Astrocyte of the spinal cord (primary cell): ENCODE results near the gene COL16A1.

ENCODE experiments used
- DNase-seq: peaks from one replicate; pipeline ENCODE4 v3.0.0; 2011; ENCODE audit warnings: low read depth, low spot score
- H3K4me3 ChIP-seq: 2 replicates; pipeline ENCODE4 v1.5.1; 2011; ENCODE audit warnings: low read depth, mild to moderate bottlenecking, low read length, moderate library complexity
- in situ Hi-C: cut with HindIII; loops from 2 replicates; pipeline ENCODE4 v1.10.0; 2017; ENCODE audit warnings: low sequenced_read_pairs
- TF ChIP-seq, protein P1 (sequence below): IDR thresholded peaks from 2 replicates; pipeline ENCODE4 v1.5.1; 2012; ENCODE audit warnings: low read depth, mild to moderate bottlenecking, low read length, inconsistent platforms

The COL16A1 gene

DNA sequence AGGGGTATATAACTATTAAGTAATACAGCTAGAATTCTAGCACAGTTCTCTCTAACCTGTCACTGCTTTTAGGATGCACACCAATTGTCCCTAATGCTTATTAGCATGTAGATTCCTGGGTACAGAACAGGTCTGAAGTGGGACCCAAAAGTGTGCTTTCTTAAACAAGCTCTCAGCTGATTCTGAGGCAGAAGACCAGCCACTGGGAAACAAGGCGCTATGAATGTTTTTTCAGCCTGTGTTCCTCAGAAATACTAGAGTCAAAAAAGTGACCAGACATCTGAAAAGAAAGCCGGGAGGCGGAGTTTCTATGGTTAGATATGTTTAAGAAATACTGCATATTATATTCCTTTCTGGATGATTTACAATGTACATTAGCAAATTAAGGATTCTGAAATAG lies 60.9 kb downstream of the COL16A1 start:
- no peak overlapping the region for H3K4me3 ChIP-seq
- in situ Hi-C loops, result no loop called here
- TF ChIP-seq, protein P1, sequence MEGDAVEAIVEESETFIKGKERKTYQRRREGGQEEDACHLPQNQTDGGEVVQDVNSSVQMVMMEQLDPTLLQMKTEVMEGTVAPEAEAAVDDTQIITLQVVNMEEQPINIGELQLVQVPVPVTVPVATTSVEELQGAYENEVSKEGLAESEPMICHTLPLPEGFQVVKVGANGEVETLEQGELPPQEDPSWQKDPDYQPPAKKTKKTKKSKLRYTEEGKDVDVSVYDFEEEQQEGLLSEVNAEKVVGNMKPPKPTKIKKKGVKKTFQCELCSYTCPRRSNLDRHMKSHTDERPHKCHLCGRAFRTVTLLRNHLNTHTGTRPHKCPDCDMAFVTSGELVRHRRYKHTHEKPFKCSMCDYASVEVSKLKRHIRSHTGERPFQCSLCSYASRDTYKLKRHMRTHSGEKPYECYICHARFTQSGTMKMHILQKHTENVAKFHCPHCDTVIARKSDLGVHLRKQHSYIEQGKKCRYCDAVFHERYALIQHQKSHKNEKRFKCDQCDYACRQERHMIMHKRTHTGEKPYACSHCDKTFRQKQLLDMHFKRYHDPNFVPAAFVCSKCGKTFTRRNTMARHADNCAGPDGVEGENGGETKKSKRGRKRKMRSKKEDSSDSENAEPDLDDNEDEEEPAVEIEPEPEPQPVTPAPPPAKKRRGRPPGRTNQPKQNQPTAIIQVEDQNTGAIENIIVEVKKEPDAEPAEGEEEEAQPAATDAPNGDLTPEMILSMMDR, result no peak
- DNase-seq, result no peak

DNA sequence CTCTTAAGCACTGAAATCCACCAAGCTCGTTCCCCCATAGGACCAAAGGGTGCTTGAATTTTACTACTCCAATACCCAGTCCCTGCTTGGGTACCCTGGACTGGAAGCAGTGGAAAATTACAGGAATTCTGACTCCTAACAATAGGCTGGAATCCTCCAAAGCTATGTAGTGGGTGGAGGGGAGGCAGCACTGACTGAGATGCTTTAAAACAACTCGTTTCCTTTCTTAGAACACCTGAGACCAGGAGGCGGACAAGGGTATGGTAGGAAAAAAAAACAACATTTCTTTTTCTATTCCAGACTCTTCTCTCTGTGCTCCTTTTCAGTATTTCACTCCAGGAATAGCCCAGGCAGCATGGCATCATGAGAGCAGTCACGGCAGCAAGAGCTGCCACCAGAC lies 61.5 kb downstream of the COL16A1 start:
- no peak for DNase-seq
- in situ Hi-C loops, result no loop called here
- H3K4me3 ChIP-seq, result no peak overlapping the region
- TF ChIP-seq, protein P1, result no peak

DNA sequence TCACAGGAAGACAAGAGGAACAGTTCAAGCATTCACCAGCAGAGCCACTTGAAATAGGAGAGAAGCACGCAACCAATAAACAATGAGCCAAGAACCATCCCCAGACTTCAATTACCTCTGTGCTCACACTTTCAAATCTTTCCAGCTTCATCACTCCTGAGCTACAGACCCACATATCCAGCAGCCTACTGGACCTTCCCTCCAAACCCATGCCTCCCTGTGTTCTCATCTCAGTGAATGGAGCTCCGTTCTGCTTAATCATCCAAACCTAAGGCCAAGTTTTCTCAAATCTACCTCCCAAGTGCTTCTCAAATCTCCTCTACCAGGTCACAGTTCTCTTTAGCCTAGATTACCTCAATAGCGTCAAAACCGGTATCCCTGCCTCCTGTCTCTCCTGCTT lies 62.9 kb downstream of the COL16A1 start:
- no peak overlapping the region for H3K4me3 ChIP-seq
- TF ChIP-seq, protein P1, result no peak
- in situ Hi-C loops, result no loop called here
- no peak for DNase-seq

DNA sequence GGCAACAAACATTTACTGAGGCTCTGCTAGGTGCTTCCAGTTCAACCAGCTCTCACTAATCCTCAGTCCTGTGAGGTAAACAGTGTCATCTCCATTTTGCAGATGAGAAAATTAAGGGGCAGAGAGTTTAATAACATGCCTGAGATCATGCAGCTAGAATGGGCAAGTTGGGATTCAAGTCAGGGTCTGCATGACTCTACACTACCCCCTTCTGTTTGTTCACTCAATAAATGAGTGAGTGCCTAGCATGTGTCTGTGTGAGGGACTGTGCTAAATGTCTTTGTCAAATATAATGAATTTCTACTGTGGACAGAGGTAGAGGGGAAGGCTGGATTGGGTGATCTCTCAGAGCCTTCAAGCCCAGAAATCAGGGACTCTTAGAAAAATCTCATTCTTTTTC lies 63.6 kb downstream of the COL16A1 start:
- no peak overlapping the region for H3K4me3 ChIP-seq
- in situ Hi-C loops, result no loop called here
- TF ChIP-seq, protein P1, result no peak

DNA sequence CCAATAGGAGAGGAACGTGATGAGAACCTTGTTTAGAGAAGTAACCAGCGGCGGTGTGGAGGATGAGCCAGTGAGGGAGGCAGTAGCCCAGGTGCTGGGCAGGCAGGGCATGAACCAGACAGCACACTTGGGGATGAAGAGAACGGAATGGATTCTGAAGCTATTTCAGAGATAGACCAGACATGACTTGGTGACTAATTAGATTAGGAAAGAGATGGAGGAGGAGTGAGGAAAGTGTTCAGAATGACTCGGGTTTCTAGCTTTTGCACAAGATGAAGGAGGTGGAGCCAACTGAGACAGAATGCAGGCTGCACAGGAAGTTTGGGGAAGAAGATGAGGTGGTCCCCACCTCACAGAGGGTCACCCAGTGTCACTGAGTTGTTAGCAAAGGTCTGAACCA lies 64.3 kb downstream of the COL16A1 start:
- in situ Hi-C loops, result no loop called here
- DNase-seq, result no peak

More for the DNA sequence above, 63.6 kb downstream of the COL16A1 start:
- DNase-seq, result no peak

DNA sequence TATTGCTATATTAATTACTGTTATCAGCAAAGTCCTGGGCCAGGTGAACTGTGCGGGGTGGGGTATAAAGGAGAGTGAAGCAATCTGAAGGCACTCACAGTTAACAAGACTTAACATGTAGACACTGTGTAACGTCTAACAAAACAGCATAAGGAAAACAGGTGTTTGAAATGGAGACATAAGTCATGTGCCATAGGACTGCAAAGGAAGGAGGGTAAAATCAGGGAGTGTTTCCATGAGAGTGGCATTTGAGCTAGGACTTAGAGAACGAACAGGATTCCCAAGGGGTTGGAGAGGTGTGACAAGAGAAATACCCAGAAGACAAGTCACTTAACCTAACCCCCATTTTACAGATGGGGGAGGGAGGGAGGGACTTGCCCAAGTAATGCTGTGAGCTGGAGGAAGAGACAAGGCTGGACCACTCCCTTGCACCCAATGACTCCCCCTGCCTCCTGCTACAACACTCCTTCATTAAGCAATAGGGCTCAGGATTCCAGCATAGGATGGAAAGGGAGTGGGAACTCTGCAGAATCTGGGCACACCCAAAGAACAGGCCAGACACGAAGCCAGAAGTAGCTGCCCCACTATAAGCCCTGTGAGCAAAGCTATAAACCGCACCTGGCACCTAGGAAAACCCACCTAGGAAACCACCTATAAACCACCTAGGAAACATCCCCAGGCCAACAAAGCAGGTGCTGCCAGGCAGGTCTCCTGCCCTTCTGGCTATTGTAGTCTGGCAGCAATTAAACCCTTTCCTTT lies 65.7 kb downstream of the COL16A1 start:
- in situ Hi-C loops, result no loop called here
- H3K4me3 ChIP-seq, result no peak overlapping the region
- DNase-seq, result no peak
- TF ChIP-seq, protein P1, result no peak

More for the DNA sequence above, 64.3 kb downstream of the COL16A1 start:
- no peak overlapping the region for H3K4me3 ChIP-seq
- TF ChIP-seq, protein P1, result no peak

DNA sequence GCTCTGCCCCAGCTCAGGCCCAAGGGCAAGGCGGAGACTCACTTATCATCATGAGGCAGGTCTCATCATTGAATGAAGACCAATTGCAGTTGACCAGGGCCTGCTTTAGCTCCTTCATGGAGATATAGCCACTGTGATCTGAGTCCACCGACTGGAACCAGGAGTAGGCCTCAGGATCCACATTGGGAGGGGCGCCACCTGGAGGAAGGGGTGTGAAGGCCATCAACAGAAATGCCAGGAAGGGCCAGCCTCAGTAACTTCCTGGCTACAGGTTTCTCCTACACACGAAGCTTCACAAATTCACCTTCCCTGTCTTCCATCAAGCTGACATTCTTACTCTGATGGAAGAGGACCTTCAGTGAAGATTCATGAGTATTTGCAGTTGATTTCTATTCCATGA lies 70.7 kb downstream of the COL16A1 start:
- TF ChIP-seq, protein P1, result peak; percentile 56
- no peak for DNase-seq
- no peak overlapping the region for H3K4me3 ChIP-seq
- in situ Hi-C loops, result no loop called here
